Muscle layer of colon (tissue), 2 donors: ENCODE results near the gene PRRT1B.

Experiments
- H3K27ac ChIP-seq: one replicate; pipeline ENCODE4 v1.7.0; 2013; ENCODE audit warnings: low read depth, mild to moderate bottlenecking, low read length, moderate library complexity
- H3K27me3 ChIP-seq, 2 donors: one replicate each; pipeline ENCODE4 v1.7.0; 2013; ENCODE audit warnings: low read length in 2 of 2, mild to moderate bottlenecking in 2 of 2; ENCODE audit not compliant: insufficient read depth in 2 of 2, control insufficient read depth in 1 of 2
- H3K36me3 ChIP-seq: one replicate; pipeline ENCODE4 v1.7.0; 2013; ENCODE audit warnings: mild to moderate bottlenecking, low read length; ENCODE audit not compliant: insufficient read depth
- H3K4me1 ChIP-seq: one replicate; pipeline ENCODE4 v1.7.0; 2013; ENCODE audit warnings: mild to moderate bottlenecking, low read length; ENCODE audit not compliant: insufficient read depth
- H3K4me3 ChIP-seq, 2 donors: one replicate each; pipeline ENCODE4 v1.7.0; 2013; ENCODE audit warnings: low read length in 2 of 2, low read depth in 1 of 2, mild to moderate bottlenecking in 1 of 2, moderate library complexity in 1 of 2
- H3K9ac ChIP-seq: one replicate; pipeline ENCODE4 v1.7.0; 2013; ENCODE audit warnings: low read length
- H3K9me3 ChIP-seq: one replicate; pipeline ENCODE4 v1.7.0; 2013; ENCODE audit warnings: mild to moderate bottlenecking, low read length
- donor health status: abdominal sarcoma.
- donor health status: Adenocarcinoma of cecum.

The PRRT1B gene

GRCh38 chr9:131594906-131595665 lies 49.8 kb downstream of the PRRT1B start:
- Histone ChIP-seq H3K27me3 (no peaks in the 10 kb centered on the region), H3K9me3 (no peaks in the 10 kb centered on the region), H3K9ac (no peak overlapping the region), H3K36me3 (peaks cover 40% of the 10 kb centered on the region), H3K4me3 (no peak overlapping the region), H3K4me1 (no peaks in the 10 kb centered on the region), H3K27ac (no peak overlapping the region)

- H3K9me3 ChIP-seq: no peaks in the 10 kb centered on the region
- no peak overlapping the region for H3K27ac ChIP-seq
- no peaks in the 10 kb centered on the region for H3K27me3 ChIP-seq
- no peak overlapping the region for H3K4me3 ChIP-seq
- peaks cover 44% of the 10 kb centered on the region for H3K36me3 ChIP-seq
- H3K4me1 ChIP-seq: no peaks in the 10 kb centered on the region
- no peak overlapping the region for H3K9ac ChIP-seq
Observed at GRCh38 chr9:131595696-131596429, 50.5 kb downstream of the PRRT1B start.

GRCh38 chr9:131596430-131596743 lies 51.1 kb downstream of the PRRT1B start:
- no peak overlapping the region for H3K4me3 ChIP-seq
- no peaks in the 10 kb centered on the region for H3K4me1 ChIP-seq
- H3K27ac ChIP-seq: no peak overlapping the region
- no peaks in the 10 kb centered on the region for H3K27me3 ChIP-seq
- H3K36me3 ChIP-seq: peaks cover 47% of the 10 kb centered on the region
- no peaks in the 10 kb centered on the region for H3K9me3 ChIP-seq
- H3K9ac ChIP-seq: no peak overlapping the region

- no peaks in the 10 kb centered on the region for H3K27me3 ChIP-seq
- H3K27ac ChIP-seq: no peak overlapping the region
- no peaks in the 10 kb centered on the region for H3K9me3 ChIP-seq
- peaks cover 55% of the 10 kb centered on the region for H3K36me3 ChIP-seq
- no peak overlapping the region for H3K9ac ChIP-seq
- H3K4me1 ChIP-seq: no peaks in the 10 kb centered on the region
- no peak overlapping the region for H3K4me3 ChIP-seq
Observed at GRCh38 chr9:131597246-131597645, 51.9 kb downstream of the PRRT1B start.

GRCh38 chr9:131598121-131598520 lies 52.8 kb downstream of the PRRT1B start:
- no peak overlapping the region for H3K4me3 ChIP-seq
- H3K27me3 ChIP-seq: no peaks in the 10 kb centered on the region
- H3K4me1 ChIP-seq: no peaks in the 10 kb centered on the region
- no peak overlapping the region for H3K9ac ChIP-seq
- no peaks in the 10 kb centered on the region for H3K9me3 ChIP-seq
- no peak overlapping the region for H3K27ac ChIP-seq
- peaks cover 63% of the 10 kb centered on the region for H3K36me3 ChIP-seq

GRCh38 chr9:131601683-131602181 lies 56.4 kb downstream of the PRRT1B start:
- Histone ChIP-seq H3K9ac (no peak overlapping the region), H3K9me3 (no peaks in the 10 kb centered on the region), H3K27ac (no peak overlapping the region), H3K27me3 (no peaks in the 10 kb centered on the region), H3K4me3 (no peak overlapping the region), H3K4me1 (no peaks in the 10 kb centered on the region), H3K36me3 (peaks cover 72% of the 10 kb centered on the region)

GRCh38 chr9:131603199-131603598 lies 57.9 kb downstream of the PRRT1B start:
- Histone ChIP-seq H3K27me3 (no peaks in the 10 kb centered on the region), H3K27ac (no peak overlapping the region), H3K4me3 (no peak overlapping the region), H3K9me3 (no peaks in the 10 kb centered on the region), H3K9ac (no peak overlapping the region), H3K4me1 (peaks cover 14% of the 10 kb centered on the region), H3K36me3 (peaks cover 58% of the 10 kb centered on the region)

GRCh38 chr9:131603711-131604439 lies 58.6 kb downstream of the PRRT1B start:
- no peaks in the 10 kb centered on the region for H3K9me3 ChIP-seq
- no peaks in the 10 kb centered on the region for H3K27me3 ChIP-seq
- peaks cover 54% of the 10 kb centered on the region for H3K36me3 ChIP-seq
- H3K4me3 ChIP-seq: no peak overlapping the region
- H3K4me1 ChIP-seq: peaks cover 21% of the 10 kb centered on the region
- H3K9ac ChIP-seq: no peak overlapping the region
- no peak overlapping the region for H3K27ac ChIP-seq

- peaks cover 42% of the 10 kb centered on the region for H3K4me1 ChIP-seq
- no peak overlapping the region for H3K4me3 ChIP-seq
- no peaks in the 10 kb centered on the region for H3K9me3 ChIP-seq
- H3K27me3 ChIP-seq: no peaks in the 10 kb centered on the region
- no peak overlapping the region for H3K27ac ChIP-seq
- H3K36me3 ChIP-seq: peaks cover 46% of the 10 kb centered on the region
- no peak overlapping the region for H3K9ac ChIP-seq
Observed at GRCh38 chr9:131605770-131606590, 60.7 kb downstream of the PRRT1B start.

- no peak overlapping the region for H3K9ac ChIP-seq
- no peak overlapping the region for H3K27ac ChIP-seq
- no peak overlapping the region for H3K4me3 ChIP-seq
- no peaks in the 10 kb centered on the region for H3K9me3 ChIP-seq
- peaks cover 37% of the 10 kb centered on the region for H3K36me3 ChIP-seq
- no peaks in the 10 kb centered on the region for H3K27me3 ChIP-seq
- peaks cover 42% of the 10 kb centered on the region for H3K4me1 ChIP-seq
Observed at GRCh38 chr9:131606896-131607567, 61.7 kb downstream of the PRRT1B start.
